Measurements from ENCODE around the gene CELA3A.
A peak's percentile ranks its signal among the peaks of the same experiment; 100 is the strongest.
"Not testable (repeated sequence)": the region's sequence is repeated elsewhere in the genome, so short reads cannot be mapped to it uniquely, and the experiment has no call there.

Gene CELA3A

DNA sequence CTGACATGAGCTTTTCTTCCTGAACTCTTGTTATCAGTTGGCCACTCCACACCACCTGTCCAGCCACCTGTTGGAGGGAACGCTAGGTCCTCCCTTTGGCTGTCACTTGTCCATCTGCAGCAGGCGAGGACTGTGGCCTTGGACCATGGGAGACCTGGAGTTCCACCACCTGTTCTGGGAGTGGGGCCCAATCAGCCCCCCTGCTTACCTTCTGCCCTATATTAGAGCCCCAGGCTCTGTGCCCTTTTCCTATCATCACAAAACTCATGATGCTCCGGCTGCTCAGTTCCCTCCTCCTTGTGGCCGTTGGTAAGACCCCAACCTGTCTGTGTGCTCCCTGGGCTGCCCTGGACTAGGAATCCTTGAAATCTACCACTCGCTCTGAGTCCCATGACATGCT is at the start of gene CELA3A:
Gene CELA3A, plus strand, starts transcription at position 249 of the 400 bp plus-strand sequence. Its CDS starts 18 bp downstream, at position 267.
- no peak for DNase-seq (ENCODE audit: low read depth in 2 of 2)

- DNase-seq (ENCODE audit: low read depth in 2 of 2): no peak
These were observed 48.5 kb upstream of the CELA3A start for GRCh38 chr1:21952786-21953520.

DNA sequence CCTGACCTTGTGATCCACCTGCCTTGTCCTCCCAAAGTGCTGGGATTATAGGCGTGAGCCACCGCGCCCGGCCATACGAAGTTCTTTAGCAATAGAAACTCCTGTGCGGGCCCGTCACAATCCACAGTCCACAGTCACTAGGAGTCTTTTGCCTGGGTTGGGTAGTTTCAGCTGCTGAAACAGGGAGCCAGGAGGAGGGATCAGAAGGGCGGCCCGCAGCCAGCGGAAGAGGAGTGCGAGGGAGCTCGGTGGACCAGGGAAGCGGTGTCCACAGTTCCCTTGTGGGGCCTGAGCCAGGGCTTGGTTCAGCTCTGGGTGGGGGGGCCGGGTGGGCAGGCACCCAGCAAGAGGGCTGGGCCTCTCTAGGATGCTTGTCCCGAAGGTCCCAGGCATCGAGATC is 46.4 kb upstream of the CELA3A start:
- DNase-seq (ENCODE audit: low read depth in 2 of 2): no peak

DNA sequence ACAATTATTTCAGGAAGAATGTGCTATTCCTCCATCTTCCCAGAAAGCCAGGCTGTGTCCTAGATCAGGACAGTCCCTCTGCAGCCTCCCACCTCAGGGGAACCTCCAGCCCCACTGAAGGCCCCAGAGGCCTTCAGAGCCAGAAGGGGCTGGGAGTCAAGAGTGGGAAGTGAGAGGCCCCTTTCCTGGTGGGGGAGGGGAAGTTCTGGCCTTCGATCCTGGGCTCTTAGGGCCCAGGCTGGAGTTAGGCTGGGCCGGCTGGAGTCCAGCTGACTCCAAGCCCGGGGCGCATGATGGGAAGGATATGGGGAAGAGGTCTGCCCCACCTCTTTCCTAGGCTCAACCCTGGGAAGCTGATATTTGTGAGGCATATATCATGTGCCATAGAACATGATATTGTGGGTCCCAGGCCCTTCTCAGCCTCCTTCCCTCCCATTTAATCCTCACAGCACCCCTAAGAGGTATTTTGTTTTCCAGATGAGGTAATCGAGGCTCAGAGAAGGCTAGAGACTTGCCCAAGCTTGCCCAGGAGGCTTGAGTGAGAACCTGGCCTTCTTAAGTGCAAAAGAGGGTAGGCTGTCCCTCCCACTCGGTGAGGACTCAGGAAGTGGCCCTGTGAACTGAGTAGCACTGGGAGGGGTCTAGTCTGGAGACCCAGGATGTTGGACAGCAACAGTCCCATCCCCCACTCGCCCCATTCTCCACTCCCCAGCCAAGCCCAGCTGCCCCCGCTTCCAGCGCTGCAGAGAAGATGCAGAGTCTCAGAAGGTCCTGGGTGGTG is 45.8 kb upstream of the CELA3A start:
- DNase-seq (ENCODE audit: low read depth in 2 of 2): no peak

DNA sequence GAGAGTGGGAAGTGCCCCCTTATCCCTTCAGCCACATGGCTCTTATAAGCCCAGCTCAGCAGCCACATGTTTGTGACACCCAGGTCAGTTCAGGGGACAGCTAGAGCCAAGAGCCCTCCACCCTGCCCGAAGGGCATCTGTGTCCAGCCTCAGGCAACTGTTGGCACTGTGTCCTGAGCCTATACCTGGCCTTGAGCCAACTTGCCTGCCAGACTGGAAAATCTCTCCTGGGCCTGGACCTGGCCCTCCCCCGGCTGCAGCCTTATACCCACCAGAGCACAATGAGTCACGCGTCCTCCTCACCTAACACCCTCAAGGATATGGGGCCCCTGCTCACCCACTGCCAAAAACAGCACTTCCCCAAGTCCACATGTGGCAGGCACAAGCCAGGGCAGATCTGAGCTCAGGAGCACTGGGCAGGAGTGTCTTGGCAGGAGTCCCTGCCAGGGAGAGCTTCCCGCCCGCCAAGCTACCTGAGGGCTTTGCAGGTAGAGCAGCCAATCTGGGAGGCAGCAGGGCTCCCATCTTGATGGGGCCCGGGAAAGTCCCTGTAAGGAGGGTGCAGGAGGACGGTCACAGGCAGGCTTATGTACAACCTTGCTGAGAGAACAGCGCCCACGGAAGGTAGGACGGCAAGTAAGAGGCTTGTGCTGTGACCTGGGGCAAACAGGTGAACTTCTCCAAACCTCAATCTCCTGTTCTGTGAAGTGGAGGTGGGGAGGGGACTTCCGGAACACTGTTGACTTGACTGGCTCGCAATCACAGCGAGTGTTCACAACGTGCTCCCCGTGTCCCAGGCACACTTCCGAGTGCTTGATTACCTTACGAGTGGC is 44.5 kb upstream of the CELA3A start:
- no peak for DNase-seq (ENCODE audit: low read depth in 2 of 2)

- no peak for DNase-seq (ENCODE audit: low read depth in 2 of 2)
These were observed 40.1 kb upstream of the CELA3A start for GRCh38 chr1:21961337-21961736.

- DNase-seq (ENCODE audit: low read depth in 2 of 2): no peak
These were observed 39.7 kb upstream of the CELA3A start for GRCh38 chr1:21961799-21962198.

- peak; percentile 71 to 85 for DNase-seq (ENCODE audit: low read depth in 2 of 2)
These were observed 37.8 kb upstream of the CELA3A start for GRCh38 chr1:21963477-21964217.

DNA sequence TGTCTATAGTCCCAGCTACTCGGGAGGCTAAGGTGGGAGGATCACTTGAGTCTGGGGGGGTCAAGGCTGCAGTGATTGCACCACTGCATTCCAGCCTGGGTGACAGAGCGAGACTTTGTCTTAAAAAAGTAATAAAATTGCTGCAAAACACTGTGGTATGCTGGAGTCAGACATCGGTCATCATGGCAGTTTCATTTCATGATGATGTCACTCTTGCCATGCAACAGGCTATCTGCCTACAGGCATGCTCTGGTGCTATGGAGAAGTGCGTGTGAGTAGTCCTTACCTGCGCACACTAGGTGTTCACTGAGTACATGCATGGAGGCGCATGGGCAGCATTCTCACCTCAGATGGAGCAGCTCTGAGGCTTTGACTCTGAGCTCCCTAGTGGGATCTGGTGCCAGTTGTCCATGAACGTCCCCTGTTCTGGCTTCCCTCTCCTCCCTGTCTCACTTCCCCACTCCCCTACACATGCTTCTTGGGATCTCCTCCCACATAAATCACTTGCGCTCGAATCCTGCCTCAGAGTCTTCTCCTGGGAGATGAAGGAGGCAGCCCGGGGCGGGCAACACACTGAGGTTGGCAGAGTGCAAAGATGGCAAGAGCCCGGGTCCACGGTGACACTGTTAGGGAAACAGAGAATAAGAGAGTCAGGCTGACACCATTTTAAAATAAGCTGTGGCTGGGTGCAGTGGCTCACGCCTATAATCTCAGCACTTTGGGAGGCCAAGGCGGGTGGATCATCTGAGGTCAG is 35.0 kb upstream of the CELA3A start:
- no peak for DNase-seq (ENCODE audit: low read depth in 2 of 2)

GRCh38 chr1:21967216-21967615 is 34.2 kb upstream of the CELA3A start:
- not testable (repeated sequence) for DNase-seq (ENCODE audit: low read depth in 2 of 2)

DNA sequence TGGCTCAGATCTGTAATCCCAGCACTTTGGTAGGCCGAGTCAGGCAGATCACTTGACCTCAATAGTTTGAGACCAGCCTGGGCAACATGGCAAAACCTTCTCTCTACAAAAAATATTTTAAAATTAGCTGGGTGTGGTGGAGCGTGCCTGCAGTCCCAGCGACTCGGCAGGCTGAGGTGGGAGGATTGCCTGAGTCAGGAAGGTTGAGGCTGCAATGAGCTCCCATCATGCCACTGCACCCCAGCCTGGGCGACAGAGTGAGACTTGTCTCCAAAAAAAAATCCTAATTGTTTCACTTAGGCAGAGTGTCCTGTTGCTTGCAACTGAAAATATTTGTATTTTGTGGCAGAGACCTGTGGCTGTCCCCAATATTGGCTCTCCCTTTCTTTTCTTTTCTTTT is 32.4 kb upstream of the CELA3A start:
- DNase-seq (ENCODE audit: low read depth in 2 of 2): not testable (repeated sequence)

DNA sequence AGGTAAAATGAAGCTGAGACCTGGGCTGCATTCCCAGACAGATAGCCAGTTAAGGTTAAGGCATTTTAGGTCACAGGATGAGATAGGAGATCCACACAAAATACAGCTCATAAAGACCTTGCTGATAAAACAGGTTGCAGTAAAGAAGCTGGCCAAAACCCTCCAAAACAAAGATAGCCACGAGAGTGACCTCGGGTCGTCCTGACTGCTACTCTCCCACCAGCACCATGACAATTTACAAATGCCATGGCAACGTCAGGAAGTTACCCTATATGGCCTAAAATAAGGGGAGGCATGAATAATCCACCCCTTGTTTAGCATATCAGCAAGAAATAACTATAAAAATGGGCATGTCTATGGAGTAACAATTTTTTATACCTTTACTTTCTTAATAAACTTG is 30.9 kb upstream of the CELA3A start:
- DNase-seq (ENCODE audit: low read depth in 2 of 2): not testable (repeated sequence)

- not testable (repeated sequence) for DNase-seq (ENCODE audit: low read depth in 2 of 2)
These were observed 28.4 kb upstream of the CELA3A start for GRCh38 chr1:21972973-21973441.

- not testable (repeated sequence) for DNase-seq (ENCODE audit: low read depth in 2 of 2)
These were observed 27.5 kb upstream of the CELA3A start for GRCh38 chr1:21973948-21974347.

DNA sequence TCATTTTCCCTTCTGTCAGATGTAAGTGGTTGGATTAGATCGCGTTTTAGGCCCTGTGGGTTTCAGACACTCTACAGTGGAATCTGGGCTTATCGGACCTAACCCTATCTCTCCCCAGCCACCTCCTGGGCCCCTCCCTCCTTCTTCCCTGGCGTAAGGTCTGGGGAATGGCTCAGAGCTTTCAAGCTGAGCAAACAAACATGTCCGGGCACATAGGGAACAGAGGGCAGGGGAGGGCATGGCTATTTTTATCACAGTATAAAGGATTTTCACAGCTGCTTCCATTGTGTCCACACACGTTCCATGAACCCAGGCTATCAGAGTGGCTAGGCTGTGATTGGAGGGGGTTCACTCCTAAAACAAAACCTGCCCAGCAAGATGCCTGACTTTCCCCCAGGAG is 26.8 kb upstream of the CELA3A start:
- DNase-seq (ENCODE audit: low read depth in 2 of 2): not testable (repeated sequence)

- not testable (repeated sequence) for DNase-seq (ENCODE audit: low read depth in 2 of 2)
These were observed 26.2 kb upstream of the CELA3A start for GRCh38 chr1:21975296-21975695.

- not testable (repeated sequence) for DNase-seq (ENCODE audit: low read depth in 2 of 2)
These were observed 24.7 kb upstream of the CELA3A start, which contains the start of gene CELA3B for GRCh38 chr1:21976703-21977239. TSS of gene CELA3B (plus strand) at chr1:21977022. CDS start at chr1:21977040, 18 bp downstream.

DNA sequence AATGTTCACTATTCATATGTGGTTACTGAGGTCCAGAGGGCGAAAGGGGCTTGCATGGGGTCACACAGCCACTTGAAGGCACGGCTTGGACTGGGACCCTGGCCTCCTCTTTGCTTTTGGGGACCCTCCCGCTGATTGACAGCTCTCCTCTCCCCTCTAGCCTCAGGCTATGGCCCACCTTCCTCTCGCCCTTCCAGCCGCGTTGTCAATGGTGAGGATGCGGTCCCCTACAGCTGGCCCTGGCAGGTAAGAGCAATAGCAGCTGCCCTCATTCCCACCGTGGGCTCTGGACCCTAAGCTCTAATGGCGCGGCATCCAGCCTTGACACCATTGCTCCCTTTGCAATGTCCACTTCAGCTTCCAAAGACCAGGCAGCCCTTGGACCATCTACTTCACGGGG is 23.2 kb upstream of the CELA3A start:
- DNase-seq (ENCODE audit: low read depth in 2 of 2): not testable (repeated sequence)

DNA sequence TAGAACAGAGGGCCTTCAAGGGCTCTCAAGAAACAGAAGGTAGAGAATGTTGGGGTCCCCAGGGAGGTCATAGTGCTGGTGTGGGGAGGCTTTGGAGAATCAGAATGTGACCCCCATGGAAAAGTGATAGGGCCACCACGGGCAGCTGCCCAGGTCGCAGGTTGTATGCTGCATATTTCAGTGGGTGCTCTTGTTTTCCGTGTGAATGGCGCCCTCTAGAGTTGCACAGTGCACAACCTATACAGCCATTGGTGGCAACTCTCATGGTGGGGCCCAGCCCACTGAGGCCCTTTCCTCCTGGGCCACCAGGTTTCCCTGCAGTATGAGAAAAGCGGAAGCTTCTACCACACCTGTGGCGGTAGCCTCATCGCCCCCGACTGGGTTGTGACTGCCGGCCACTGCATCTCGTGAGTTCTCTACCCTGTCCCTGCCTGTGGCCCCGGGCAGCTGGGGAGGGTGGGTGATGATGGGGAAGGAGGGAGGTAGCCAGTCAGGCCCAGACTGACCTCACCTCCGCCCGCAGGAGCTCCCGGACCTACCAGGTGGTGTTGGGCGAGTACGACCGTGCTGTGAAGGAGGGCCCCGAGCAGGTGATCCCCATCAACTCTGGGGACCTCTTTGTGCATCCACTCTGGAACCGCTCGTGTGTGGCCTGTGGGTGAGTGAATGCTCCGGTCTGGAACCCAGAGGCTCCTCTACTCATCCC is 20.8 kb upstream of the CELA3A start:
- not testable (repeated sequence) for DNase-seq (ENCODE audit: low read depth in 2 of 2)

All from stimulated activated CD4-positive, alpha-beta T cell treated with anti-CD3 and anti-CD28 coated beads, Interleukin-4, amount 100 ng/mL, for 48 hours (primary cell).